Adrenal gland (tissue), 5 donors: ENCODE results near the gene TAS2R5.
A peak's percentile ranks its signal among the peaks of the same experiment; 100 is the strongest.

Experiments
- POLR2A ChIP-seq, 2 donors: fragments of 450-650 bp; IDR thresholded peaks; one replicate each; pipeline ENCODE4 v1.6.1; 2017; ENCODE audit warnings: antibody characterized with exemption in 2 of 2, mild to moderate bottlenecking in 2 of 2, moderate library complexity in 1 of 2
- TF ChIP-seq, protein P1 (sequence below), 6 experiments: fragments of 450-650 bp in 4 of 6; fragments of 200-600 bp in 2 of 6; sonication (generic) in 1 of 6; IDR thresholded peaks; 1 replicate in 5 of 6; 2 replicates in 1 of 6; pipeline versions ENCODE4 v1.5.1 to v1.8.0; 2016 to 2021; ENCODE audit warnings: antibody characterized with exemption in 6 of 6, mild to moderate bottlenecking in 2 of 6, moderate library complexity in 1 of 6
- donor health status: DM: no; HTN: no; CAD: no.

DNA sequence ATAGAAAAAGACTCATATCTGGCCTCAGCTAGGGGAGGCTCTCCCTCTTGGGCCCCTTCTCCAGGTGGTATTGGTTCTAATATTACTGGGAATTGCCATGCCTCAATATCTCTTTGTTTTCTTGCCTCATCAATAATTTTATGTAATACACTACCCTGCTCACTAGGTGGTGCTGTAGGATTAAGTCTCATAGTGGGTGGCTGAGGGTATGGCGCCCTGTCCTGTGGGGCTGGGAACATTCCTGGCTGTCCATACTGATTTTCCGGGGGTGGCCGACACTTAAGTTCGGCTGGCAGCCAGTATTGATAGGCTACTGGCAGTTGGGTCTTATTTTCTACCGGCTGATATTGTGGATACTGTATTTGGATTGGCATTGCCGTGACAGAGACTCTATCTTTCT, 35.1 kb upstream of the TAS2R5 start:
- TF ChIP-seq, protein P1, sequence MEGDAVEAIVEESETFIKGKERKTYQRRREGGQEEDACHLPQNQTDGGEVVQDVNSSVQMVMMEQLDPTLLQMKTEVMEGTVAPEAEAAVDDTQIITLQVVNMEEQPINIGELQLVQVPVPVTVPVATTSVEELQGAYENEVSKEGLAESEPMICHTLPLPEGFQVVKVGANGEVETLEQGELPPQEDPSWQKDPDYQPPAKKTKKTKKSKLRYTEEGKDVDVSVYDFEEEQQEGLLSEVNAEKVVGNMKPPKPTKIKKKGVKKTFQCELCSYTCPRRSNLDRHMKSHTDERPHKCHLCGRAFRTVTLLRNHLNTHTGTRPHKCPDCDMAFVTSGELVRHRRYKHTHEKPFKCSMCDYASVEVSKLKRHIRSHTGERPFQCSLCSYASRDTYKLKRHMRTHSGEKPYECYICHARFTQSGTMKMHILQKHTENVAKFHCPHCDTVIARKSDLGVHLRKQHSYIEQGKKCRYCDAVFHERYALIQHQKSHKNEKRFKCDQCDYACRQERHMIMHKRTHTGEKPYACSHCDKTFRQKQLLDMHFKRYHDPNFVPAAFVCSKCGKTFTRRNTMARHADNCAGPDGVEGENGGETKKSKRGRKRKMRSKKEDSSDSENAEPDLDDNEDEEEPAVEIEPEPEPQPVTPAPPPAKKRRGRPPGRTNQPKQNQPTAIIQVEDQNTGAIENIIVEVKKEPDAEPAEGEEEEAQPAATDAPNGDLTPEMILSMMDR (IDR thresholded peaks at IDR 0.05), result peak; percentile 10 to 46 (median 35)
- no peak for TF ChIP-seq POLR2A (IDR thresholded peaks at IDR 0.05)
